BLaER1 (cell line): ENCODE data around the gene MAPKAP1.
A peak's percentile ranks its signal among the peaks of the same experiment; 100 is the strongest.

ENCODE experiments used
- H3K27ac ChIP-seq: shearing (Covaris generic); formaldehyde crosslinking; 2 replicates; pipeline ENCODE4 v1.8.1; 2022
- H3K27me3 ChIP-seq: shearing (Covaris generic); formaldehyde crosslinking; 2 replicates; pipeline ENCODE4 v1.8.1; 2022
- H3K36me3 ChIP-seq: shearing (Covaris generic); formaldehyde crosslinking; 2 replicates; pipeline ENCODE4 v1.8.1; 2022
- H3K4me1 ChIP-seq: shearing (Covaris generic); formaldehyde crosslinking; 2 replicates; pipeline ENCODE4 v1.8.1; 2022
- H3K4me2 ChIP-seq: shearing (Covaris generic); formaldehyde crosslinking; 2 replicates; pipeline ENCODE4 v1.8.1; 2022
- H3K4me3 ChIP-seq: shearing (Covaris generic); formaldehyde crosslinking; 2 replicates; pipeline ENCODE4 v1.8.1; 2022
- H3K9ac ChIP-seq: shearing (Covaris generic); formaldehyde crosslinking; 2 replicates; pipeline ENCODE4 v1.8.1; 2022
- H3K9me3 ChIP-seq: shearing (Covaris generic); formaldehyde crosslinking; 2 replicates; pipeline ENCODE4 v1.8.1; 2022
- H4K20me1 ChIP-seq: shearing (Covaris generic); formaldehyde crosslinking; 2 replicates; pipeline ENCODE4 v1.8.1; 2022
- Cebpa-rat ChIP-seq: shearing (Covaris generic); IDR thresholded peaks from 2 replicates; pipeline ENCODE4 v1.8.1; 2022

MAPKAP1 gene

DNA sequence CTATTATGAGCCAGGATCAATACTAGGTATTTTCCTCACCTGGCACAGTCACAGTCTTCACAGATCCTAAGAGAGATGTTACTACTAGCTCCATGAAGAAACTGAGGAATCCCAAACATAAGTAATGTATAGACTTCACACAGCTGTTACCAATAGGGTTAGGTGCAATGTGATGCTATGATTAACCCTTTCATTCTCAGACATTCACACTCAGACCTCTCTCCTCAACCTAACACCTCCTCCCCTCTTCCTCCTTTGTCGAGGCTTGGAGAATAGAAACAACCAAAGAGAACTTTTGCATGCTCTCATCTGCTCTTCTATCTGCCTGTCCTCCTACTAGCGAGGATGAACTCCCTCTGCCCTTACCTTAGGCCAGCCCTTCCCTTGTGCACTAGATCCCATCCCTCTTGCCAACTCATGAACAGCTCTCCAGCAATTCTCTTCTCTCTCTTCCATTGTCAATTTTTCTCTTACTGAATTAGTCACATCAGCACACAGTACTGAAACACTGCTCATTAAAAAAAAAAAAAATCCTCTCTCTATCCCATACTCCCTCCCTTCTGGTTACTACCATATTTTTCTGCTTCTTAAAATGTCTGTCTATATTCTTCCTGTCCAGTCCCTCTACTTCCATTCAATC is 47.7 kb downstream of the MAPKAP1 start:
- H3K27me3 ChIP-seq, result no peaks in the 10 kb centered on the region
- no peak overlapping the region for H3K4me2 ChIP-seq
- H3K4me3 ChIP-seq, result no peak overlapping the region
- no peak overlapping the region for H3K9ac ChIP-seq
- H3K36me3 ChIP-seq, result peaks cover 45% of the 10 kb centered on the region
- 0 out of 2 replicates have a peak, but pooled peaks cover 4% of the 10 kb centered on the region for H3K9me3 ChIP-seq
- no peaks in the 10 kb centered on the region for H4K20me1 ChIP-seq
- no peak overlapping the region for H3K27ac ChIP-seq
- no peak for TF ChIP-seq Cebpa-rat
- H3K4me1 ChIP-seq, result peaks cover 7% of the 10 kb centered on the region; the same call in 1 of the 2 replicates

DNA sequence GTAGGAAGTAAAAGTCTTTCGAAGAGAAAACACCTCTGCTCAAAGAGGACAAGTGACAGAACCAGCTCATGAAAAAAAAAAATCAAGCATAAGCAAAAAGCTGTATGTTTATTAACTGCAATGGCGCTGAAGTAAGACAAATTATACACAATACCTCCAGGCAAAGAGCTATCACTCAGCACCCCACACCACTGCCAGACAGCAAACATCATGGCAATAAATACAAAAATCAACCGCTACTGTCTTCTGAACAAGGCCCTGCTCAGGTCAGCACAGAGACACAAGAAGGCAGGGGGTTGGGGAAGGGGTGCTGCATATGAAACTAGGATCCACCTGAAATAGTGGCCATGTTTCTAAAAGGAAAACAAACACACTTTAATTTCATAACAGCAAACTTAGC is 50.4 kb downstream of the MAPKAP1 start:
- H3K36me3 ChIP-seq, result peaks cover 40% of the 10 kb centered on the region
- no peaks in the 10 kb centered on the region for H3K27me3 ChIP-seq
- no peak overlapping the region for H3K4me2 ChIP-seq
- no peak overlapping the region for H3K27ac ChIP-seq
- no peaks in the 10 kb centered on the region for H3K9me3 ChIP-seq
- 0 out of 2 replicates have a peak, but pooled peaks cover 9% of the 10 kb centered on the region for H3K4me1 ChIP-seq
- TF ChIP-seq Cebpa-rat, result no peak
- H3K9ac ChIP-seq, result no peak overlapping the region
- H3K4me3 ChIP-seq, result no peak overlapping the region
- H4K20me1 ChIP-seq, result no peaks in the 10 kb centered on the region

GRCh38 chr9:125655691-125656410 is 51.2 kb downstream of the MAPKAP1 start:
- Histone ChIP-seq H3K4me2 (no peak overlapping the region), H3K36me3 (peaks cover 45% of the 10 kb centered on the region), H3K27me3 (no peaks in the 10 kb centered on the region), H3K27ac (no peak overlapping the region), H4K20me1 (no peaks in the 10 kb centered on the region), H3K4me3 (no peak overlapping the region), H3K9me3 (no peaks in the 10 kb centered on the region), H3K4me1 (peaks cover 10% of the 10 kb centered on the region), H3K9ac (no peak overlapping the region)
- no peak for TF ChIP-seq Cebpa-rat

DNA sequence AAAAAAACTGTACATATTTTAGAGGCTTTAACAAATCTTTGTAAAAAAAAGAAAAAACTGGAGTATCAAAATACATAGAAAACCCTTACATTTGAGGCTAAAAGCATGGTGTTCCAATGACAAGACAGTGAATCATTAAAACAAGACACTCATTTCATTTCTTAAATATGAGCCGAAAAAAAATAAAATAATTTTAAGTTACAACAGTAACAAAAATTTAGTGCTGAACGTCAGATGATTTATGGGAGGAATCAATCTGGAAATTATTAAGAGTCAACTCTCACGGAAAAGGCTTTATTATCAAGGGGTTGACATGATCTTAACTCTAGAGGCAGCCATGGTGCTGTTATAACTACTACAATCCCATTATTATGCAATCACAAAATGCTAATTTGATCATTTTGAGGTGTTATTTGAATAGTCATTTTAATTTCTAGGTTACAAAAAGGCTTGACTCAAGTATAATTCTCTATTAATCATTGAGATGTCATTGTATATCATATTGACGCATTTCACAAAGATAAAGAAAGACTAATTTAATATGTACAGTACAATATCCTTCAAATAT is 51.9 kb downstream of the MAPKAP1 start:
- H4K20me1 ChIP-seq, result no peaks in the 10 kb centered on the region
- H3K27me3 ChIP-seq, result no peaks in the 10 kb centered on the region
- H3K36me3 ChIP-seq, result peaks cover 45% of the 10 kb centered on the region
- H3K4me2 ChIP-seq, result no peak overlapping the region
- no peak for TF ChIP-seq Cebpa-rat
- H3K4me3 ChIP-seq, result no peak overlapping the region
- H3K4me1 ChIP-seq, result peaks cover 17% of the 10 kb centered on the region
- no peak overlapping the region for H3K9ac ChIP-seq
- no peaks in the 10 kb centered on the region for H3K9me3 ChIP-seq
- H3K27ac ChIP-seq, result no peak overlapping the region

GRCh38 chr9:125654121-125654520 is 52.9 kb downstream of the MAPKAP1 start:
- Histone ChIP-seq H3K9ac (no peak overlapping the region), H3K27ac (no peak overlapping the region), H4K20me1 (no peaks in the 10 kb centered on the region), H3K36me3 (peaks cover 36% of the 10 kb centered on the region), H3K4me1 (peaks cover 27% of the 10 kb centered on the region), H3K9me3 (no peaks in the 10 kb centered on the region), H3K27me3 (no peaks in the 10 kb centered on the region), H3K4me2 (no peak overlapping the region), H3K4me3 (no peak overlapping the region)
- no peak for TF ChIP-seq Cebpa-rat

- Histone ChIP-seq H3K27ac (no peak overlapping the region), H3K9ac (no peak overlapping the region), H3K4me1 (peaks cover 35% of the 10 kb centered on the region), H3K4me3 (no peak overlapping the region), H3K4me2 (no peak overlapping the region), H3K9me3 (no peaks in the 10 kb centered on the region), H3K27me3 (no peaks in the 10 kb centered on the region), H3K36me3 (peaks cover 35% of the 10 kb centered on the region), H4K20me1 (no peaks in the 10 kb centered on the region)
- no peak for TF ChIP-seq Cebpa-rat
Measured at GRCh38 chr9:125653325-125653724, 53.7 kb downstream of the MAPKAP1 start.

- Histone ChIP-seq H3K4me1 (peaks cover 41% of the 10 kb centered on the region), H4K20me1 (no peaks in the 10 kb centered on the region), H3K9ac (no peak overlapping the region), H3K4me2 (no peak overlapping the region), H3K27me3 (no peaks in the 10 kb centered on the region), H3K27ac (no peak overlapping the region), H3K9me3 (no peaks in the 10 kb centered on the region), H3K4me3 (no peak overlapping the region), H3K36me3 (peaks cover 30% of the 10 kb centered on the region)
- TF ChIP-seq Cebpa-rat, result no peak
Measured at GRCh38 chr9:125652759-125653158, 54.2 kb downstream of the MAPKAP1 start.

DNA sequence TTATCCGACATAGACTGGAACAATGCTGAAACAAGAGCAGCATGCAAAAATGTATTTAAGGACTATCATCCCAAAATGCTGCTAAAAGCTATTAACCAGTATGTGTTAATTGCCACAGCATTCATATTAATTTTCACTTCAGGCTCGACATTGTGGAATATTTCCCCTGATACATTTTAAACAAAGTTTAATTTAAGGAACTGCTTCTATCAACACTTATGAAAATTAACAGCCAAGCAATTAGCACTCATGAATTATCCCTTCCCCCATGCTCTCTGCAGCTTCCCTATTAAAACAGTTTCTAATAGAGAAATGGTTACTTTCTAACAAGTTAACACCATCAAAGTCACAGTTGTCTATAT is 54.8 kb downstream of the MAPKAP1 start:
- no peaks in the 10 kb centered on the region for H3K9me3 ChIP-seq
- no peak overlapping the region for H3K4me3 ChIP-seq
- no peaks in the 10 kb centered on the region for H4K20me1 ChIP-seq
- H3K4me2 ChIP-seq, result no peak overlapping the region
- no peak overlapping the region for H3K27ac ChIP-seq
- H3K9ac ChIP-seq, result no peak overlapping the region
- H3K27me3 ChIP-seq, result no peaks in the 10 kb centered on the region
- H3K4me1 ChIP-seq, result peaks cover 46% of the 10 kb centered on the region
- peaks cover 26% of the 10 kb centered on the region for H3K36me3 ChIP-seq
- no peak for TF ChIP-seq Cebpa-rat

GRCh38 chr9:125651576-125652232 is 55.3 kb downstream of the MAPKAP1 start:
- Histone ChIP-seq H3K27ac (no peak overlapping the region), H3K36me3 (peaks cover 25% of the 10 kb centered on the region), H3K4me2 (no peak overlapping the region), H3K9me3 (no peaks in the 10 kb centered on the region), H3K4me1 (peaks cover 50% of the 10 kb centered on the region), H3K27me3 (no peaks in the 10 kb centered on the region), H3K4me3 (no peak overlapping the region), H3K9ac (no peak overlapping the region), H4K20me1 (no peaks in the 10 kb centered on the region)
- TF ChIP-seq Cebpa-rat, result no peak

GRCh38 chr9:125650271-125650737 is 56.7 kb downstream of the MAPKAP1 start:
- Histone ChIP-seq H3K4me3 (no peak overlapping the region), H3K9me3 (no peaks in the 10 kb centered on the region), H4K20me1 (no peaks in the 10 kb centered on the region), H3K36me3 (peaks cover 13% of the 10 kb centered on the region), H3K4me1 (peaks cover 62% of the 10 kb centered on the region), H3K27ac (peak overlapping the region; percentile 77), H3K27me3 (no peaks in the 10 kb centered on the region), H3K9ac (no peak overlapping the region; the same call in 1 of the 2 replicates), H3K4me2 (peak overlapping the region; percentile 88)
- no peak for TF ChIP-seq Cebpa-rat
